ENCODE measurements around the gene GRIN2C. TPM values are rescaled to one million over a fixed set of nuclear protein-coding genes. Genes with fewer than 3 reads are reported as not detected.

GRIN2C gene
- total RNA-seq, 1 donor from 2014 or later: 0.05 TPM

GRCh38 chr17:74839990-74840852, 19.5 kb downstream of the GRIN2C start:
- no peaks in the 10 kb centered on the region for H3K9me3 Mint-ChIP-seq
- peaks cover 21% of the 10 kb centered on the region for H3K27me3 Mint-ChIP-seq
- H3K36me3 Mint-ChIP-seq (ENCODE audit: low read depth): peaks cover 7% of the 10 kb centered on the region
- H3K4me1 Mint-ChIP-seq: peaks cover 4% of the 10 kb centered on the region
- DNase-seq: no peak
- H3K27ac Mint-ChIP-seq: peak overlapping the region; percentile 37
- no peak overlapping the region for H3K4me3 Mint-ChIP-seq
- intact Hi-C loops (cut with micrococcal nuclease): no loop called here

- intact Hi-C loops (cut with micrococcal nuclease): no loop called here
- peaks cover 4% of the 10 kb centered on the region for H3K4me1 Mint-ChIP-seq
- H3K27me3 Mint-ChIP-seq: peaks cover 11% of the 10 kb centered on the region
- H3K36me3 Mint-ChIP-seq (ENCODE audit: low read depth): peaks cover 7% of the 10 kb centered on the region
- DNase-seq: no peak
- H3K4me3 Mint-ChIP-seq: no peak overlapping the region
- H3K9me3 Mint-ChIP-seq: no peaks in the 10 kb centered on the region
- no peak overlapping the region for H3K27ac Mint-ChIP-seq
These were observed 21.4 kb downstream of the GRIN2C start for GRCh38 chr17:74838274-74838673.

- no peak overlapping the region for H3K27ac Mint-ChIP-seq
- no peaks in the 10 kb centered on the region for H3K9me3 Mint-ChIP-seq
- H3K36me3 Mint-ChIP-seq (ENCODE audit: low read depth): peaks cover 7% of the 10 kb centered on the region
- intact Hi-C loops (cut with micrococcal nuclease): no loop called here
- H3K4me1 Mint-ChIP-seq: peaks cover 4% of the 10 kb centered on the region
- peaks cover 9% of the 10 kb centered on the region for H3K27me3 Mint-ChIP-seq
- H3K4me3 Mint-ChIP-seq: no peak overlapping the region
- DNase-seq: no peak
These were observed 22.8 kb downstream of the GRIN2C start for GRCh38 chr17:74836691-74837467.

GRCh38 chr17:74836191-74836590, 23.5 kb downstream of the GRIN2C start:
- no peak overlapping the region for H3K27ac Mint-ChIP-seq
- H3K9me3 Mint-ChIP-seq: no peaks in the 10 kb centered on the region
- peaks cover 7% of the 10 kb centered on the region for H3K36me3 Mint-ChIP-seq (ENCODE audit: low read depth)
- intact Hi-C loops (cut with micrococcal nuclease): no loop called here
- peaks cover 4% of the 10 kb centered on the region for H3K4me1 Mint-ChIP-seq
- DNase-seq: no peak
- H3K4me3 Mint-ChIP-seq: no peak overlapping the region
- peaks cover 6% of the 10 kb centered on the region for H3K27me3 Mint-ChIP-seq

- peaks cover 9% of the 10 kb centered on the region for H3K36me3 Mint-ChIP-seq (ENCODE audit: low read depth)
- H3K27me3 Mint-ChIP-seq: no peaks in the 10 kb centered on the region
- H3K4me3 Mint-ChIP-seq: no peak overlapping the region
- no peaks in the 10 kb centered on the region for H3K4me1 Mint-ChIP-seq
- no peak overlapping the region for H3K27ac Mint-ChIP-seq
- intact Hi-C loops (cut with micrococcal nuclease): no loop called here
- no peaks in the 10 kb centered on the region for H3K9me3 Mint-ChIP-seq
- no peak for DNase-seq
These were observed 25.9 kb downstream of the GRIN2C start for GRCh38 chr17:74833501-74834377.

- Mint-ChIP-seq H3K4me3 (no peak overlapping the region), H3K36me3 (ENCODE audit: low read depth) (peaks cover 9% of the 10 kb centered on the region), H3K9me3 (no peaks in the 10 kb centered on the region), H3K27ac (no peak overlapping the region), H3K27me3 (no peaks in the 10 kb centered on the region), H3K4me1 (no peaks in the 10 kb centered on the region)
- intact Hi-C loops (cut with micrococcal nuclease): no loop called here
- no peak for DNase-seq
These were observed 27.3 kb downstream of the GRIN2C start for GRCh38 chr17:74832421-74832820.

- no peaks in the 10 kb centered on the region for H3K27me3 Mint-ChIP-seq
- DNase-seq: no peak
- no peaks in the 10 kb centered on the region for H3K9me3 Mint-ChIP-seq
- H3K4me1 Mint-ChIP-seq: no peaks in the 10 kb centered on the region
- H3K4me3 Mint-ChIP-seq: no peak overlapping the region
- intact Hi-C loops (cut with micrococcal nuclease): no loop called here
- peaks cover 7% of the 10 kb centered on the region for H3K36me3 Mint-ChIP-seq (ENCODE audit: low read depth)
- H3K27ac Mint-ChIP-seq: no peak overlapping the region
These were observed 28.1 kb downstream of the GRIN2C start for GRCh38 chr17:74831444-74832146.

- no peaks in the 10 kb centered on the region for H3K27me3 Mint-ChIP-seq
- DNase-seq: no peak
- no peak overlapping the region for H3K4me3 Mint-ChIP-seq
- H3K36me3 Mint-ChIP-seq (ENCODE audit: low read depth): peaks cover 3% of the 10 kb centered on the region
- H3K9me3 Mint-ChIP-seq: no peaks in the 10 kb centered on the region
- intact Hi-C loops (cut with micrococcal nuclease): no loop called here
- no peaks in the 10 kb centered on the region for H3K4me1 Mint-ChIP-seq
- H3K27ac Mint-ChIP-seq: no peak overlapping the region
These were observed 28.8 kb downstream of the GRIN2C start for GRCh38 chr17:74830861-74831260.

- no peaks in the 10 kb centered on the region for H3K4me1 Mint-ChIP-seq
- no peak overlapping the region for H3K27ac Mint-ChIP-seq
- no peak overlapping the region for H3K4me3 Mint-ChIP-seq
- no peak for DNase-seq
- H3K36me3 Mint-ChIP-seq (ENCODE audit: low read depth): peaks cover 6% of the 10 kb centered on the region
- intact Hi-C loops (cut with micrococcal nuclease): no loop called here
- no peaks in the 10 kb centered on the region for H3K9me3 Mint-ChIP-seq
- H3K27me3 Mint-ChIP-seq: no peaks in the 10 kb centered on the region
These were observed 31.9 kb downstream of the GRIN2C start for GRCh38 chr17:74827800-74828199.

GRCh38 chr17:74825952-74826719, 33.5 kb downstream of the GRIN2C start:
- DNase-seq: no peak
- no peak overlapping the region for H3K4me3 Mint-ChIP-seq
- no peaks in the 10 kb centered on the region for H3K27me3 Mint-ChIP-seq
- H3K9me3 Mint-ChIP-seq: no peaks in the 10 kb centered on the region
- H3K27ac Mint-ChIP-seq: no peak overlapping the region
- no peaks in the 10 kb centered on the region for H3K4me1 Mint-ChIP-seq
- intact Hi-C loops (cut with micrococcal nuclease): no loop called here
- peaks cover 6% of the 10 kb centered on the region for H3K36me3 Mint-ChIP-seq (ENCODE audit: low read depth)

- intact Hi-C loops (cut with micrococcal nuclease): no loop called here
- Mint-ChIP-seq H3K27me3 (no peaks in the 10 kb centered on the region), H3K4me3 (no peak overlapping the region), H3K27ac (no peak overlapping the region), H3K36me3 (ENCODE audit: low read depth) (peaks cover 4% of the 10 kb centered on the region), H3K4me1 (no peaks in the 10 kb centered on the region), H3K9me3 (no peaks in the 10 kb centered on the region)
- no peak for DNase-seq
These were observed 34.6 kb downstream of the GRIN2C start for GRCh38 chr17:74824961-74825627.

GRCh38 chr17:74822939-74823367, 36.7 kb downstream of the GRIN2C start:
- H3K4me3 Mint-ChIP-seq: no peak overlapping the region
- peaks cover 8% of the 10 kb centered on the region for H3K36me3 Mint-ChIP-seq (ENCODE audit: low read depth)
- H3K27ac Mint-ChIP-seq: no peak overlapping the region
- DNase-seq: no peak
- H3K4me1 Mint-ChIP-seq: no peaks in the 10 kb centered on the region
- intact Hi-C loops (cut with micrococcal nuclease): no loop called here
- H3K27me3 Mint-ChIP-seq: no peaks in the 10 kb centered on the region
- no peaks in the 10 kb centered on the region for H3K9me3 Mint-ChIP-seq

Measured in activated CD4-positive, alpha-beta T cell treated with anti-CD3 and anti-CD28 coated beads, Interleukin-2, amount 10 ng/mL, durations not matched to agents 24 days and 14 days (primary cell).